HG03280 (cell line): Measurements from ENCODE around the gene CASP8AP2.
"Not testable (repeated sequence)": the region's sequence is repeated elsewhere in the genome, so short reads cannot be mapped to it uniquely, and the experiment has no call there.

Source experiments
- ATAC-seq: cut with Tn5 transposase; IDR thresholded peaks from one replicate; pipeline ENCODE4 v1.9.1; 2021; ENCODE audit warnings: mild to moderate bottlenecking, moderate library complexity; ENCODE audit not compliant: unreplicated experiment

Gene CASP8AP2

GRCh38 chr6:89819336-89820130 is 10.1 kb upstream of the CASP8AP2 start, which contains the start of gene MDN1:
Gene MDN1 (minus strand): TSS chr6:89819794. CDS start chr6:89819607, 187 bp downstream.
- ATAC-seq, result peak; percentile 95

GRCh38 chr6:89826029-89826528 is 3.6 kb upstream of the CASP8AP2 start:
- no peak for ATAC-seq

GRCh38 chr6:89828475-89828987 is 1.1 kb upstream of the CASP8AP2 start:
- ATAC-seq, result not testable (repeated sequence)

DNA sequence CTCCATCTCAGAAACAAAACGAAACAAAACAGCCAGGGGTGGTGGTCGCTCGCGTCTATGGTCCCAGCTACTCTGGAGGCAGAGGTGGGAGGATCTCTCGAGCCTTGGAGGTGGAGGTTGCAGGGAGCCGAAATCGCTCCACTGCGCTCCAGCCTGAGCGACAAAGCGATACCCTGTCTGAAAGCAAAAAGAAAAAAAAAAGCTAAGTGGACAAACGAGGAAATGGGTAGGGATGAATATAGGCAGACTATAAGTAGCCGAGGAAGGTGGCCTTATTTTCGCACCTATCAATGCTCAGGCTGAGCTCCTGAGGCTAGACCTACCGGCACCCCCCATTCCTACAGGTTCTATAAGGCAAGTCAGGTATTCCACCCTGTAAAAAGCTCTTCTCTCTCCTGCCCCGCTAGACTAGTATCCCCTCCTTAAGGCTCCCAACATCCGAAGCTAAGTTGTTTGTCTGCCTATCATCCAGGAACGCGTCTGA is 650 bp upstream of the CASP8AP2 start:
- ATAC-seq, result peak; percentile 31

GRCh38 chr6:89830170-89830809 is 610 bp downstream of the CASP8AP2 start:
- no peak for ATAC-seq

DNA sequence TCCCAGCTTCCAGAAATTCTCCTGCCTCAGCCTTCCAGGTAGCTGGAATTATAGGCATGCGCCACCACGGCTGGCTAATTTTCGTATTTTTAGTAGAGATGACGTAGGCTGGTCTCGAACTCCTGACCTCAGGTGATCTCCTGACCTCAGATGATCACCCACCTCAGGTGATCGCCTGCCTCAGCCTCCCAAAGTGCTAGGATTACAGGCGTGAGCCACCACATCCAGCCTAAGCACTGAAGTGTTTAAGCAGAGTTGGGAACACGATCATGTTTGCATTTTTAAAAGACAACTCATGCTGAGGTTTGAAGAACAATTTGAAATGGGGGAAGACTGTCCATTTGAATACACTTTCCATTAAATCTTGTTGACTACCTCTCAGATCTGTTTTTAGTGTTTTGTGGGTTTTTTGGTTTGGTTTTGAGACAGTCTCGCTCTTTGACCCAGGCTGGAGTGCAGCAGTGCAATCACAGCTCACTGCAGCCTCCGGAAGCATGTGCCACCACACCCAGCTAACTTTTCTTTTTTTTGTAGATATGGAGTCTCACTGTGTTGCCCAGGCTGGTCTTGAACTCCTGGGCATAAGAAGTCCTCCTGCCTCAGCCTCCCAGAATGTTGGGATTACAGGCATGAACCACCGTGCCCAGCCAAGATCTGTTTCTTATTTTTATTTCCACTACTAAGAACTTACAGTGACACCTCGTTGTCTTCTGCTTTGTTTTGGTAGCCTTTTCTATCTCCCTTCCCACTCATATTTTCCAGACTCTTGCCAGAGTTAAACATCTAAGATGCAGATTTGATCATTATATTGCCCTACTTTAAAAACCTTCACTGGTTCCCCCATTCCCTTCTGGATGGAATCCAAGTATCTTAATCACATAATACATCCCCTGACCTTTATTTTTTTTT is 5.5 kb downstream of the CASP8AP2 start:
- ATAC-seq, result peak; percentile 95

- ATAC-seq, result no peak
These were observed 7.1 kb downstream of the CASP8AP2 start for GRCh38 chr6:89836639-89837222.

DNA sequence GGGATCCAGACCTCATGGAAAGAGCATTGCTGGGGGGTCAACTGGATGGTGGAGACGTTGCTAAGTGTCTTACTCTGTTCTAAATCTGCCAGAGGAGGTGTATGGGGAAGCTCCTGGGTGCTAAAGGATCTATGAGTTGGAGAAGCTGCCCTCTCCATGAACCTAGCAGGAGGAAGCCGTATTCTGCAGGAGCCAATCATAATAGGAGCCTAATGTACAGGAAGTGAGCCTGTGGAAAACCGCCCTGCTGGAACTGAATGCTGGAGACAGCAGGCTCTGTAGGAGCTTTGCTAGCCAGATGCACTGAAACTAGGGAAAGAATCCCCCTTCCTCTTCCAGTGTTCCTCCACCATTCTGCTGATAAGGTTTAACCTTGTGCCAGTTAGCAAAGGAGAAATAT is 10.9 kb downstream of the CASP8AP2 start:
- no peak for ATAC-seq

DNA sequence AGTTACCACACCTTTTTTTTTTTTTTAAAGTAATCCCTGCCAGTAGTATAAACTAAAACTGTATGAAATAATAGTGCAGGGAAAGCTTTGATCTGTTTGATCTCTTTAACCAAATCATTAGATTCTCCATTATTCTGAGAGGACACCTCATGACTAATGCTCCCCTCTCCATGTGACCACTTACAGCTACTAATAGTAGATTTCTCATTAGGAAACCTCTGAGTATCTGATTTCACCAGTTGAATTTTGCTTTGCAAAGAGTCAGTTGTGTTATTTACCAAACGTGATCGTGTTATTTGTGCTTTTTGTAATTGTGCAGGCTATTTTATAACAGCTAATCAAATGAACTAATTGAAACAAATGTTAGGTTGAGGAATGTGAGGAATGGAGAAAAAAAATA is 12.5 kb downstream of the CASP8AP2 start:
- ATAC-seq, result no peak

DNA sequence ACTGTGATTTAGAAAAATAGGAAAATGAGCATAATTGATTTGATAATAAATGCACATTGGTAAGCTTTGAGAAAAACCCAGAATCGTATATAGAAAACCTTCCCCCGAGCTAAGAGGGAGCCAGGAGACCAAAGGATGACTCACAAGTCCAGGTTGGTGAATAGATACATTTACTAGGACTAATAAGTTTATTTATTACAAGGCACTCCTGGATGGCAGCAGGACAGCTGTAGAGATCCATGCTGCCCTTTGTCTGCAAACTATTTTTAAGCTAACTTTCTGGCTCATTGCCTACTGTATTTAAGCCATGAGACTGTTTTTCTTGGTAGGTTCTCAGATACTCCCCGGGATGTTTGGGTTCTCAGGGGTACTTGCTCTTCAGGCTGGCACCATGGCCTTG is 13.4 kb downstream of the CASP8AP2 start:
- no peak for ATAC-seq

DNA sequence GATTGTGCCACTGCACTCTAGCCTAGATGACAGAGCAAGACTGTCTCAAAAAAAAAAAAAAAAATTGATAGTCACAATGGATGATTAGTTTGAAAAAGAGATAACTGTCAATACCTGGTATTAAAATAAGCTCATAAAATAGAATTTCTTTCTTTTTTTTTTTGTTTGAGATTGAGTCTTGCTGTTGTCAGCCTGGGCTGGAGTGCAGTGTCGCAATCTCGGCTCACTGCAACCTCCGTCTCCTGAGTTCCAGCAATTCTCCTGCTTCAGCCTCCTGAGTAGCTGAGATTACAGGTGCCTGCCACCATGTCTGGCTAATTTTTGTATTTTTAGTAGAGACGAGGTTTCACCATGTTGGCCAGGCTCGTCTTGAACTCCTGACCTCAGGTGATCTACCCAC is 17.8 kb downstream of the CASP8AP2 start:
- not testable (repeated sequence) for ATAC-seq

GRCh38 chr6:89853068-89853467 is 23.4 kb downstream of the CASP8AP2 start:
- ATAC-seq, result no peak

- ATAC-seq, result no peak
These were observed 28.4 kb downstream of the CASP8AP2 start for GRCh38 chr6:89858041-89858440.

- ATAC-seq, result peak; percentile 50
These were observed 30.1 kb downstream of the CASP8AP2 start for GRCh38 chr6:89859744-89860143.

DNA sequence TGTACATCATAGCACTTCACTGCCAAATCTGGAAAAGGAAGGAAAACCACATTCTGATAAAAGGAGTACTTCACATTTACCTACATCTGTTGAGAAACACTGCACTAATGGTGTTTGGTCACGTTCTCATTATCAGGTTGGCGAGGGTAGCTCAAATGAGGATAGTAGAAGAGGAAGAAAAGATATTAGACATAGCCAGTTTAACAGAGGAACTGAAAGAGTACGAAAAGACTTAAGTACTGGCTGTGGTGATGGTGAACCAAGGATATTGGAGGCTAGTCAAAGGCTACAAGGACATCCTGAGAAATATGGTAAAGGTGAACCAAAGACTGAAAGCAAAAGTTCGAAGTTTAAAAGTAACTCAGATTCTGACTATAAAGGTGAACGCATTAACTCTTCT is 32.6 kb downstream of the CASP8AP2 start:
- peak; percentile 64 for ATAC-seq

GRCh38 chr6:89862698-89863097 is 33.0 kb downstream of the CASP8AP2 start:
- ATAC-seq, result no peak

- ATAC-seq, result no peak
These were observed 36.5 kb downstream of the CASP8AP2 start for GRCh38 chr6:89866024-89866678.

GRCh38 chr6:89873721-89874120 is 44.0 kb downstream of the CASP8AP2 start:
- ATAC-seq, result no peak

- no peak for ATAC-seq
These were observed 44.8 kb downstream of the CASP8AP2 start for GRCh38 chr6:89874438-89874837.
